Spleen (tissue), 7 donors: Measurements from ENCODE around the gene FAM185A.

Experiments used
- POLR2A ChIP-seq, 3 donors: fragments of 450-650 bp; IDR thresholded peaks; one replicate each; pipeline ENCODE4 v1.5.1; 2017; ENCODE audit warnings: antibody characterized with exemption in 3 of 3, mild to moderate bottlenecking in 1 of 3
- TF ChIP-seq, protein P1 (sequence below), 11 experiments: fragments of 200-600 bp in 7 of 11; fragments of 450-650 bp in 4 of 11; sonication (generic) in 4 of 11; IDR thresholded peaks in 8 of 11; conservative IDR thresholded peaks in 3 of 11; 1 replicate in 7 of 11; 2 replicates in 4 of 11; pipeline versions ENCODE4 v1.4.0 to v1.8.0; 2016 to 2021; ENCODE audit warnings: antibody characterized with exemption in 11 of 11, inconsistent platforms in 4 of 11, mild to moderate bottlenecking in 1 of 11
- donor health status: DM: no; HTN: no; CAD: no; lungs with moderate emphysema.
- donor health status: DM: no; HTN: no; CAD: no.
- donor health status: DM: no; HTN: no; CAD: no.

DNA sequence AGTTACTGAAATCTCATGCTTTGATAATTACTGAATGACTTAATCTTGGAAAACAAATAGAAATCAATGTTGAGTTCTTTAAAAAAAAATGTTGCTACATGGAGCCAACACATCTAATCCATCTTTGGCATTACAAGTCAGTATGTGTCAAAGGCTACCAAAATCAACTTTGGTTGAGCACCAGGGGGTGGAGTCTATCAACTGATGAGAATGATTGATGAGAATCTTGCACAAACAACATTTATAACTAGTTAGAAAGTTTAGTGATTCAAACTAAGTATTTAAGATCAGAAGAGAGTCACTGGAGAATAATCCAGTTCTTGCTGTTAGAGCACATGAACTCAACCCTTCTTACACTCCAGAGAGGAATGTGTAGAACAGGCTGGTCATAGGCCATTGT lies 93.5 kb downstream of the FAM185A start:
- TF ChIP-seq POLR2A (IDR thresholded peaks at IDR 0.05), result no peak
- TF ChIP-seq, protein P1, sequence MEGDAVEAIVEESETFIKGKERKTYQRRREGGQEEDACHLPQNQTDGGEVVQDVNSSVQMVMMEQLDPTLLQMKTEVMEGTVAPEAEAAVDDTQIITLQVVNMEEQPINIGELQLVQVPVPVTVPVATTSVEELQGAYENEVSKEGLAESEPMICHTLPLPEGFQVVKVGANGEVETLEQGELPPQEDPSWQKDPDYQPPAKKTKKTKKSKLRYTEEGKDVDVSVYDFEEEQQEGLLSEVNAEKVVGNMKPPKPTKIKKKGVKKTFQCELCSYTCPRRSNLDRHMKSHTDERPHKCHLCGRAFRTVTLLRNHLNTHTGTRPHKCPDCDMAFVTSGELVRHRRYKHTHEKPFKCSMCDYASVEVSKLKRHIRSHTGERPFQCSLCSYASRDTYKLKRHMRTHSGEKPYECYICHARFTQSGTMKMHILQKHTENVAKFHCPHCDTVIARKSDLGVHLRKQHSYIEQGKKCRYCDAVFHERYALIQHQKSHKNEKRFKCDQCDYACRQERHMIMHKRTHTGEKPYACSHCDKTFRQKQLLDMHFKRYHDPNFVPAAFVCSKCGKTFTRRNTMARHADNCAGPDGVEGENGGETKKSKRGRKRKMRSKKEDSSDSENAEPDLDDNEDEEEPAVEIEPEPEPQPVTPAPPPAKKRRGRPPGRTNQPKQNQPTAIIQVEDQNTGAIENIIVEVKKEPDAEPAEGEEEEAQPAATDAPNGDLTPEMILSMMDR (IDR thresholded peaks at IDR 0.05 in 8 of 11, conservative IDR thresholded peaks at IDR 0.05 in 3 of 11), result no peak
